AML-193 (cell line): ENCODE results near the gene FHAD1.
A peak's percentile ranks its signal among the peaks of the same experiment; 100 is the strongest.
"Not testable (repeated sequence)": the region's sequence is repeated elsewhere in the genome, so short reads cannot be mapped to it uniquely, and the experiment has no call there.

Experiments
- DNase-seq, 2 experiments: peaks; one replicate each; lab custom pipeline; 2025; lab: John Stamatoyannopoulos, UW

FHAD1 gene

DNA sequence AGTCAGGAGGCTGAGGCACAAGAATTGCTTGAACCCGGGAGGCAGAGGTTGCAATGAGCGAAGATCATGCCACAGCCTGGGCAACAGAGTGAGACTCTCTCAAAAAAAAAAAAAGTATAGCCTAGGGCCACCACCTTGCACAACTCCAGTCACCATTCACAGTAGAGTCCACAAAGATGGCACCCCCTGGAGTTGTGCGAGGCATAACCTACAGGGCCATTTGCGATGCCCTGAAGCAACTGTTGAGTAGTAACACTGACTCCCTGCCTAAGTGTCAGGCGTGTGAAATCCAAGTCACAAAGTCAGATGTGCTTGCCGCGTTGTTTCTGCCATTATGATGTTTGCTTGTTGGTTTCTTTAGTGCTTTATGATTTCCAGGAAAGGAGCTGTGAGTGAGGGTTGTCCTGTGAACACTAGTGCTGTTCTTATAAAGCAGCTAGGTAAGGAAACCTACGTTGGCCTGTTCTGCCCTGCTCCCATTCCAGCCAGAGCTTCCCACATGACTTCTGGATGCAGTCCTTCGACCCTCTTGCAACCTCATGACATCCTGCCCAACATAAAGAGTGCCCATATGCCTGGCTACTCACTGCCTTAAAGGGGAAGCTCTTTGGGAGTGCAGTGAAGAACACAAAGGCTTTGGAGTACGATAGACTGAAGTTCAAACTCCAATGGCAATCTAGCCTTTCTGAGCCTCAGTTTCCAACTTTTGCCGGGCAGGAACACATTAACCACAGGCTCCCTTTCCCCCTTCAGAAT is 29.8 kb downstream of the FHAD1 start:
- DNase-seq, result no peak

DNA sequence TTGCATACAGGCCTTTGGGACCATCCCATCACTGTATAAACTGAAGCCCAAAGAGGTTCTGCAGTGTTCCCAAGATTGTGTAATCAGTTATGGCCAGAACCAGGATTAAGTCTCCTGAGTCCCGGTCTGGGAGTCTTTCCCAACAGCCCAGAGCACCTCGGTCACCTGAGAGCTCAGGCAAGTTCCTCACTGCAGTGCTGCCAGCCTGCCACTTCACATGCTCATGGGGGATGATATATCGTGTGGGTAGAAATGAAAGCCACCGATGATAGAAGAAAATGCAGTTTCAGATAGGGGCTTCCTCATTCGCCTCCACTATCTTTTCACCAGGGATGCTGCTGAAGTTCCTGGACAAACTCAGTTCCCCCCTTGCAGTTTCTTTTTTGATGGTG is 30.4 kb downstream of the FHAD1 start:
- DNase-seq, result no peak

DNA sequence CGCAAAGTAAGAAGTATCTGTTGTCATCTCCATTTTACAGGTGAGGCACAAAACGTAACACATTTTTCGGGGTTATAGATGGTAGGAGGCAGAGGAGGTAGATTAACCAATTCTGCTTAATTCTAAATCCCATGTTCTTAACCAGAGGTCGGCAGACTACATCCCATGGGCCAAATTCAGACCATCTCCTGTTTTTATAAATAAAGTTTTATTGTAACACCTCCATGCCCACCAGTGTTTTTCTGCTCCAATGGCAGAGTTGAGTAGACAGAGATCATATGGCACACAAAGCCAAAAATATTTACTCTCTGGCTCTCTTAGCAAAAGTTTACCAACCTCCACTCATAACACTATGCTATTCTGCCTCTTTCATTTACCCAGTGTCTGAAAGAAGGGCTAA is 30.9 kb downstream of the FHAD1 start:
- DNase-seq, result no peak

DNA sequence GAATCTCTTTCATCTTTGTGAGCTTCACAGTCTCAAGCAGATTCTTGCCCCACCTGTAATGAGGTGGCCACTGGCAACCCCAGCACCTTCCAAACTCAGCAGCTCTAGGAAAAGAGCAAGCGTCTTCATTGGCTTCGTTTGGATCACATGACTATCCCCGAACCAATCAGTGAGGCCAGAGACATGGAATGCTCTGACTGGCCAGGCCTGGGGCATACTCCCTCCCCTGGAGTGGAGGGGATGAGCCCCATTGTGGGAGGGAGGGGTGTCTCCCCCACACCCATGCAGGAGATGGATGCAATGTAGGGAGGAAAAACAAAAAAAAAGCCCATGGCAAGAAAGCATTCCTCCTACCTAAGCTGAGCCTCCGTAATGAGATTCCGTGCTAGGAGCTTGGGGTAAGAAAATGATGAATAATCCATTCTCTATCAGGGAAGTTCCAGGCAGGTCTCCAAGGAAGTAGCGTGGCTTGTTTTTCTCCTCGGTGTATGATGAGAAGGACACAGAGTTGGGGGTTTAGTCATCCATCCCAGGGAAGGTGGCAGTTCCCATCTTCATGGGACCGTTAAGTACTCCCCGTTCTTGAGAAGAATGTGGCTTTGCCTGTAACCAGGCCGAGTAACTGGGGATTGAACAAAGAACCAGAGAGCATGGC is 32.7 kb downstream of the FHAD1 start:
- no peak for DNase-seq

DNA sequence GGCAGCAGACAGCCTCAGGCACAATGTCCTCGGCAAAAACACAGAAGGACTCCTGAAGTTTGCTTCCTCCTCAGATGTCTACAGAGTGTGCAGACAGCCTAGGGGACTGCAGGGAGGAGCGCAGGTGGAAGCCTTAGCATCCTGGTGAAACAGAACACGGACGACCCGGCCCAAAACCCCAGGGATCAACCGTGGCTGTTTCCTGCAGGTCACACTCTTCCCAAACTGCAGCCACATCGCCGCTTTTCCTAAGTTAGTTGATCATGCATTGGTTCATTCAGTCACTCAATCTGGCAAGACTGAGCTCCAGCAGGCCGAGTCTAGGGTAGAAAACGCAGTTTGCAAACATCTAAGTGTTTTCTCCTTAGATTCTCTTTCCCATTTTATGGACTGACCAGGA is 33.4 kb downstream of the FHAD1 start:
- no peak for DNase-seq

- no peak for DNase-seq
Measured at GRCh38 chr1:15282038-15282437, 35.0 kb downstream of the FHAD1 start.

GRCh38 chr1:15282810-15283474 is 35.9 kb downstream of the FHAD1 start:
- no peak for DNase-seq

GRCh38 chr1:15283526-15283925 is 36.5 kb downstream of the FHAD1 start:
- DNase-seq, result no peak

DNA sequence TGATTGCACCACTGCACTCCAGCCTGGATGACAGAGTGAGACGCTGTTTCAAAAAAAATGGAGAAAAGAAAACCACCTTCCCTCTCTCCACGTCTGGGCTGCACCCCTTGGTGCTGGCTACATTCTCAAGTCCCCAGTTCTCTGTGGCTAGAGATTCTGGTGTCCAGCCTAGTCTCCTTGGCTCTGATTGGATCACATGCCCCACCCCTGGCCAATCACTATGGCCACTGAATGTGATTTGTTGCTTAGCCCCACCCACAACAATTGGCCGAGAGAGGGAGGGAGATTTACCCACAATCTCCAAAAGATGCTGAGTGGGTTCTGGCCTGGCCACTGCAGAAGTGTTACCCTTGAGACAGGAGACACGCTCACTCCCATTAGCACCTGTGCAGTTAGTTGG is 39.4 kb downstream of the FHAD1 start:
- no peak for DNase-seq

- no peak for DNase-seq
Measured at GRCh38 chr1:15287035-15287979, 40.3 kb downstream of the FHAD1 start.

GRCh38 chr1:15288173-15288926 is 41.3 kb downstream of the FHAD1 start:
- DNase-seq, result no peak

- DNase-seq, result no peak
Measured at GRCh38 chr1:15289251-15289651, 42.2 kb downstream of the FHAD1 start.

GRCh38 chr1:15290382-15290781 is 43.4 kb downstream of the FHAD1 start:
- no peak for DNase-seq

GRCh38 chr1:15295696-15296095 is 48.7 kb downstream of the FHAD1 start:
- DNase-seq, result no peak

- DNase-seq, result no peak
Measured at GRCh38 chr1:15296585-15297321, 49.7 kb downstream of the FHAD1 start.

DNA sequence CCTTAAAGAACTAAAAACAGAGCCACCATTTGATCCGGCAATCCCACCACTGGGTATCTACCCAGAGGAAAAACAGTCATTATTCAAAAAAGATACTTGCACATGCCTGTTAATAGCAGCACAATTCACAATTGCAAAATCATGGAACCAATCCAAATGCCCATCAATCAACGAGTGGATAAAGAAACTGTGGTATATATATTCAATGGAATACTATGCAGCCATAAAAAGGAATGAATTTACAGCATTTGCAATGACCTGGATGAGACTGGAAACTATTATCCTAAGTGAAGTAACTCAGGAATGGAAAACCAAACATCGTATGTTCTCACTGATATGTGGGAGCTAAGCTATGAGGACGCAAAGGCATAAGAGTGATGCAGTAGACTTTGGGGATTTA is 51.0 kb downstream of the FHAD1 start:
- DNase-seq, result not testable (repeated sequence)

DNA sequence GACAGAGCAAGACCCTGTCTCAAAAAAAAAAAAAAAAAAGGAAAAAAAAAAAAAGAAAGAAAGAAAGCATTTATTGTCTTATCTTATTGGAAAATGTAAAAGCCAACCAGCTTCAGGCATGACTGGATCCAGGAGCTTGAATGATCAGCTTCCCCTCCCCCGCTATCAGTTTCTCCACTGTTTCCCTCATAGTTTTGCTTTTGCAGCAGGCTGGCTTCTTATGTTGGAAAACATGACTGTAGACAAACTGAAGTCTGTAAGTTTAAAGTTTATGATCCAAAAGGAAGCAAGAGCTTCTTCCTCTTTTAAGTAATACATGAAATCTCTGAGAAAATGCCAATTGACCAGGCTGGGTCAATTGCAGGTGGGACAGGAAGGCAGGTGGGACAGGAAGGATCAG is 52.2 kb downstream of the FHAD1 start:
- DNase-seq, result no peak

DNA sequence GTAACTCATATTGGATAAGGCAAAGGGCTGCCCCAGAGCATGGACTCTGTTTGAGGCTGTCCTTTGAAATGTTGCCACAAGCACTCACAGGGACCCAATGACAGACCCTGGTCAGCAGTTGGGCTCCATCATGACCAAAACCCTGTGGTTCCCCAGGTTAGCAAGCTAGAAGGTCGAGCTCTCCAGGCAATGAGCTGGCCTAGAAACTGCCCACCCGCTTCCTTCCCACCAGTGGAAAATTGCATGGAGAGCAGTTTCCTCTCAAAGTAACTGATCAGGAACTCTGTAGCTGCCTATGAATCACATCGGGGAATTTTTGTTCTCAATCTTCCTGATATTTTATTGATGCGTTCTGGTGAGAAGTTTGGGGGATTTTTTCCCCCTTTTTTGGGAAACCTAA is 52.8 kb downstream of the FHAD1 start:
- DNase-seq, result no peak

DNA sequence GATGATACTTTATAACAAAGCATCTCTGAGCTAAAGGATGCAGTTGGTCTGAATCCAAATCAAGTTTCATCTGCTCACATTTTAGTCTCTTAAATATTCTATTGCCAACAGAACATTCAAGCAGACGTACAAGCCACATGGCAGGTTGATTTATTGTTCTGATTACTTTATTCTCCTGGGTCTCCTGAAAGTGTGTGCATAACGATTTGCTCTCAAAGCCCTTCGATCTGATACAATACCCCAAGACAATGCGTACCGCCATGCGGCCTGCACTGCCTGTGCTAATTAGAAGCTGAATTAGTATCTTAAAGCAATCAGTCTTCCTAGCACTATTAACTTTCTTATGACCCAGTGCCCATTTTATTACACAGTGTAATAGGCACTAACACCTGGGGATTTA is 56.9 kb downstream of the FHAD1 start:
- no peak for DNase-seq

DNA sequence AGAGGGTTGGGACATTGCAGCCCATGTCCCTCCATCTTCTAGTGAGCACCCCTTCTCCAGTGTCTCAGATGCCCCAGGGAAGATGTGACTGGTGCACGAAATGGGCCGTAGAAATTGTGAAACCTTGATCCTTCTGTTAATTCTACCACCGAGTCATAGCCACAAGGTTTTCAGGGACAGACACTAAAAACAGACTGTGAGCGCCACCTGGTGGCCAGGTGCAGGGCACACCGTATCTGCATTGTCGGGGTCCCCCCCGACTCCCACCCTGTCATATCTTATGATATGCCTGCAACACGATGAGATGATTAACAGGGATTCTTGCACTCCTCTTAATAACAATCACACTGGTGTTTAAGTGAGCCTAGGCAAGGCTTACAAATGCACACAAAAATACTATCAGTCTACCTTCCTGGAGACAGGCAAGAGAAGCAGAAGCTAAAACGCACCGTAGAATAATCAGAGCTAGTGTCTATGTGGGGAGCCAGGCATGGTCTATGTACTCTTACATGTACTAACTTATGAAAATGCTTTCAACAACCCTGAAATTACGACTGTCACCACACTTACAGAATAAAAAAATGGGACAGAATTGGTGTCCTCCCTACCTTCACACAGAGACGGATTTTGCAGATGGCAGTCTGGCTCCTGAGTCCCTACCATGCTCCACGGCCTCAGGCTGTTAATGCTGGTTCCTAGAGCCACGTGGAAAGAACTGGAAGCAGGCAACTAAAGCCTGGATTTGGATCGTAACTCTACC is 57.9 kb downstream of the FHAD1 start:
- peak; percentile 26 to 33 for DNase-seq
